Esophagus squamous epithelium (tissue), 4 donors: ENCODE results near the gene ANK3.

Experiments
- POLR2A ChIP-seq, 4 donors: fragments of 450-650 bp; IDR thresholded peaks; one replicate each; pipeline ENCODE4 v1.6.1; 2017; ENCODE audit warnings: antibody characterized with exemption in 4 of 4, mild to moderate bottlenecking in 4 of 4, moderate library complexity in 3 of 4
- TF ChIP-seq, protein P1 (sequence below), 6 experiments: fragments of 450-650 bp in 4 of 6; fragments of 200-600 bp in 2 of 6; sonication (generic) in 2 of 6; IDR thresholded peaks; one replicate each; pipeline ENCODE4 v1.5.1; 2016 to 2019; ENCODE audit warnings: antibody characterized with exemption in 6 of 6, mild to moderate bottlenecking in 4 of 6, moderate library complexity in 4 of 6

DNA sequence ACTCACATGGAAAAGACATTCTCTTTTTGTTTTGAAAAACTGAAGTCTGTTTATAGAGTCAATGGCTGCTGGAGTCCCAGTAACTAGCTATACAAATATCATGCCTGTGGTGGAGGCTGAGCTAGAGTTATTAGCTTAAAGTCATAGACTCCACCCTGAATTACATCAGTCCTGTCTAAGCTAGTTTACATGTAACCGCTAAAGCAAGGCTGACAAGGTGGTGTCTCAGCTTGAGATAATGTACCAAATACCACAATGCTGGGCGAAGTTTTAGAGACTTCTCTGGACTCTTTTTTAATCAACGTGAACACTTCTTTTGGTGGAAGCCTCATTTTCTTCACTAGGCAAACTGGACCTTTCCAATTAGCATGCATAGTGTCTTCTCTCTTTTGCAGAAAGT lies 219.4 kb downstream of the ANK3 start:
- TF ChIP-seq, protein P1, sequence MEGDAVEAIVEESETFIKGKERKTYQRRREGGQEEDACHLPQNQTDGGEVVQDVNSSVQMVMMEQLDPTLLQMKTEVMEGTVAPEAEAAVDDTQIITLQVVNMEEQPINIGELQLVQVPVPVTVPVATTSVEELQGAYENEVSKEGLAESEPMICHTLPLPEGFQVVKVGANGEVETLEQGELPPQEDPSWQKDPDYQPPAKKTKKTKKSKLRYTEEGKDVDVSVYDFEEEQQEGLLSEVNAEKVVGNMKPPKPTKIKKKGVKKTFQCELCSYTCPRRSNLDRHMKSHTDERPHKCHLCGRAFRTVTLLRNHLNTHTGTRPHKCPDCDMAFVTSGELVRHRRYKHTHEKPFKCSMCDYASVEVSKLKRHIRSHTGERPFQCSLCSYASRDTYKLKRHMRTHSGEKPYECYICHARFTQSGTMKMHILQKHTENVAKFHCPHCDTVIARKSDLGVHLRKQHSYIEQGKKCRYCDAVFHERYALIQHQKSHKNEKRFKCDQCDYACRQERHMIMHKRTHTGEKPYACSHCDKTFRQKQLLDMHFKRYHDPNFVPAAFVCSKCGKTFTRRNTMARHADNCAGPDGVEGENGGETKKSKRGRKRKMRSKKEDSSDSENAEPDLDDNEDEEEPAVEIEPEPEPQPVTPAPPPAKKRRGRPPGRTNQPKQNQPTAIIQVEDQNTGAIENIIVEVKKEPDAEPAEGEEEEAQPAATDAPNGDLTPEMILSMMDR (IDR thresholded peaks at IDR 0.05), result no peak
- TF ChIP-seq POLR2A (IDR thresholded peaks at IDR 0.05), result no peak
